GM23338 (cell line): ENCODE measurements around the gene PLEKHM2. TPM values are rescaled to one million over a fixed set of nuclear protein-coding genes. Genes with fewer than 3 reads are reported as not detected.
A peak's percentile ranks its signal among the peaks of the same experiment; 100 is the strongest.

Source experiments
- ATAC-seq: fragments of 200-7000 bp; cut with Tn5 transposase; 3 replicates; pipeline ENCODE4 v1.9.1; 2020
- DNase-seq: peaks from one replicate; pipeline ENCODE4 v3.0.0-alpha.2; 2015; ENCODE audit warnings: low spot score
- H2AFZ ChIP-seq: fragments of 200-600 bp; sonication (generic); 2 replicates; pipeline ENCODE4 v1.8.0; 2016; ENCODE audit warnings: antibody characterized with exemption, mild to moderate bottlenecking, moderate library complexity
- H3F3A ChIP-seq: fragments of 200-600 bp; sonication (generic); replicated peaks from 2 replicates; pipeline ENCODE4 v1.8.0; 2017; ENCODE audit warnings: antibody characterized with exemption, mixed run types, low read depth
- H3K27ac ChIP-seq: fragments of 200-600 bp; sonication (generic); 2 replicates; pipeline ENCODE4 v1.6.1; 2016; ENCODE audit warnings: low read depth
- H3K27me3 ChIP-seq: fragments of 200-600 bp; sonication (generic); 2 replicates; pipeline ENCODE4 v1.8.0; 2016; ENCODE audit warnings: mild to moderate bottlenecking, mixed run types, moderate library complexity; ENCODE audit not compliant: insufficient read depth
- H3K36me3 ChIP-seq: fragments of 200-600 bp; sonication (generic); 2 replicates; pipeline ENCODE4 v1.8.0; 2016; ENCODE audit warnings: mild to moderate bottlenecking; ENCODE audit not compliant: insufficient read depth
- H3K4me1 ChIP-seq: fragments of 200-600 bp; sonication (generic); 2 replicates; pipeline ENCODE4 v1.8.0; 2016; ENCODE audit warnings: mild to moderate bottlenecking, moderate library complexity; ENCODE audit not compliant: insufficient read depth
- H3K4me2 ChIP-seq: fragments of 200-600 bp; sonication (generic); 2 replicates; pipeline ENCODE4 v1.7.1; 2017; ENCODE audit warnings: mixed run types
- H3K4me3 ChIP-seq: fragments of 200-600 bp; sonication (generic); 2 replicates; pipeline ENCODE4 v1.6.1; 2016; ENCODE audit warnings: mixed run types
- H3K79me2 ChIP-seq: fragments of 200-600 bp; sonication (generic); replicated peaks from 2 replicates; pipeline ENCODE4 v1.8.0; 2017; ENCODE audit warnings: mild to moderate bottlenecking; ENCODE audit not compliant: insufficient read depth
- H3K9me2 ChIP-seq: fragments of 200-600 bp; sonication (generic); 2 replicates; pipeline ENCODE4 v1.8.0; 2017; ENCODE audit not compliant: insufficient read depth
- H4K20me1 ChIP-seq: fragments of 200-600 bp; sonication (generic); replicated peaks from 2 replicates; pipeline ENCODE4 v1.8.0; 2017; ENCODE audit warnings: mild to moderate bottlenecking; ENCODE audit not compliant: insufficient read depth
- H3K27ac Mint-ChIP-seq: 2 replicates; pipeline ENCODE4 v1.8.0; 2020; ENCODE audit warnings: inconsistent platforms, mild to moderate bottlenecking, moderate library complexity, mixed read lengths
- H3K27me3 Mint-ChIP-seq: 3 replicates; pipeline ENCODE4 v1.8.0; 2022; ENCODE audit warnings: low read depth, mild to moderate bottlenecking, moderate library complexity, mixed read lengths, inconsistent platforms; ENCODE audit not compliant: insufficient read depth, poor library complexity
- H3K36me3 Mint-ChIP-seq: 3 replicates; pipeline ENCODE4 v1.8.0; 2021; ENCODE audit warnings: low read depth, mild to moderate bottlenecking, inconsistent platforms, moderate library complexity, mixed read lengths
- H3K4me1 Mint-ChIP-seq: 3 replicates; pipeline ENCODE4 v1.8.0; 2020; ENCODE audit warnings: mild to moderate bottlenecking, inconsistent platforms, mixed read lengths
- H3K4me3 Mint-ChIP-seq: 3 replicates; pipeline ENCODE4 v1.8.0; 2021; ENCODE audit warnings: moderate library complexity, mild to moderate bottlenecking, inconsistent platforms, mixed read lengths
- H3K9me3 Mint-ChIP-seq: 3 replicates; pipeline ENCODE4 v1.8.0; 2020; ENCODE audit warnings: moderate library complexity, mild to moderate bottlenecking, inconsistent platforms, mixed read lengths
- CTCF ChIP-seq, 2 experiments: fragments of 200-600 bp in 1 of 2; sonication (generic) in 1 of 2; conservative IDR thresholded peaks; 2 replicates each; pipeline versions ENCODE4 v1.5.1 to v1.6.1; 2016 to 2017; ENCODE audit warnings: antibody characterized with exemption in 2 of 2, low read depth in 2 of 2, mild to moderate bottlenecking in 2 of 2, moderate library complexity in 1 of 2
- ETS1 ChIP-seq: IDR thresholded peaks from 2 replicates; pipeline ENCODE4 v1.6.1; 2016; ENCODE audit warnings: antibody characterized with exemption
- EZH2 ChIP-seq: fragments of 200-600 bp; sonication (generic); IDR thresholded peaks from one replicate; pipeline ENCODE4 v1.8.0; 2017; ENCODE audit warnings: antibody characterized with exemption, mild to moderate bottlenecking, low read depth; ENCODE audit not compliant: unreplicated experiment
- ZNF331 ChIP-seq: fragments of 250-450 bp; sonication (Bioruptor Pico); IDR thresholded peaks from 2 replicates; pipeline ENCODE4 v1.5.0; 2020; ENCODE audit warnings: low read depth, mild to moderate bottlenecking, moderate library complexity
- ZNF462 ChIP-seq: fragments of 250-450 bp; sonication (Bioruptor Pico); IDR thresholded peaks from 2 replicates; pipeline ENCODE4 v1.5.0; 2020; ENCODE audit warnings: mild to moderate bottlenecking, moderate library complexity
- polyA plus RNA-seq: library from polyadenylated mRNA; unstranded; fragments of >200 nt; fragmentation: Nextera tagmentation; extraction: Ambion mirVana; gene quantifications from 2 replicates; pipeline ENCODE4 v1.2.1, GENCODE V29; 2016
- total RNA-seq: library from RNA; depleted of rRNA; stranded (reverse); fragments of >200 nt; shearing (Covaris generic); gene quantifications from 2 replicates; pipeline ENCODE4 v1.2.3, GENCODE V29; 2014

The PLEKHM2 gene
- total and polyA plus RNA-seq, 2 experiments from 2014 or later, result 11.2 to 40.0 TPM

- DNase-seq, result peak; percentile 73
- H3K4me3 Mint-ChIP-seq, result peak overlapping the region; percentile 92
Measured at GRCh38 chr1:15760520-15761211, 76.5 kb downstream of the PLEKHM2 start.

GRCh38 chr1:15761366-15762128 is 77.4 kb downstream of the PLEKHM2 start:
- peak overlapping the region; percentile 47 for H3K27ac ChIP-seq
- H3K27ac Mint-ChIP-seq, result 0 out of 2 replicates have a peak overlapping the region, but pooled peaks have one; percentile 0
- H3K27me3 ChIP-seq, result no peaks in the 10 kb centered on the region
- no peak overlapping the region for H2AFZ ChIP-seq
- no peaks in the 10 kb centered on the region for H3K9me2 ChIP-seq
- peaks cover 34% of the 10 kb centered on the region for H4K20me1 ChIP-seq
- ATAC-seq (no peak), DNase-seq (no peak)
- peak overlapping the region; percentile 92; the same call in 2 of the 3 replicates for H3K4me3 Mint-ChIP-seq
- H3K9me3 Mint-ChIP-seq, result no peaks in the 10 kb centered on the region; the same call in 2 of the 3 replicates
- H3F3A ChIP-seq, result peaks cover 24% of the 10 kb centered on the region
- H3K4me1 ChIP-seq, result peaks cover 32% of the 10 kb centered on the region
- H3K4me3 ChIP-seq, result peak overlapping the region; percentile 92
- peaks cover 47% of the 10 kb centered on the region for H3K36me3 Mint-ChIP-seq
- H3K4me2 ChIP-seq, result peak overlapping the region; percentile 98
- H3K36me3 ChIP-seq, result peaks cover 12% of the 10 kb centered on the region
- H3K4me1 Mint-ChIP-seq, result peaks cover 41% of the 10 kb centered on the region
- peaks cover 29% of the 10 kb centered on the region for H3K27me3 Mint-ChIP-seq
- H3K79me2 ChIP-seq, result peaks cover 59% of the 10 kb centered on the region
- TF ChIP-seq ZNF331 (no peak), ZNF462 (CRISPR knock-in tag) (no peak)

More at GRCh38 chr1:15760520-15761211, 76.5 kb downstream of the PLEKHM2 start:
- Histone ChIP-seq H2AFZ (no peak overlapping the region), H3K79me2 (peaks cover 59% of the 10 kb centered on the region), H3K27ac (peak overlapping the region; percentile 47; the same call in 1 of the 2 replicates), H3K4me2 (peak overlapping the region; percentile 98), H3K9me2 (no peaks in the 10 kb centered on the region), H3K36me3 (peaks cover 7% of the 10 kb centered on the region), H3K4me1 (peaks cover 39% of the 10 kb centered on the region), H3K4me3 (peak overlapping the region; percentile 92), H3K27me3 (no peaks in the 10 kb centered on the region), H4K20me1 (peaks cover 34% of the 10 kb centered on the region), H3F3A (peaks cover 31% of the 10 kb centered on the region)
- peak overlapping the region; percentile 81 for H3K27ac Mint-ChIP-seq
- peaks cover 28% of the 10 kb centered on the region for H3K27me3 Mint-ChIP-seq
- peak; percentile 1; the same call in 1 of the 3 replicates for ATAC-seq
- H3K4me1 Mint-ChIP-seq, result peaks cover 50% of the 10 kb centered on the region
- peaks cover 40% of the 10 kb centered on the region for H3K36me3 Mint-ChIP-seq
- TF ChIP-seq EZH2, result no peak
- 0 out of 2 replicates have a peak, but pooled peaks have one; percentile 21 for TF ChIP-seq ETS1
- 0 out of 4 replicates have a peak, but pooled peaks of 1 of the 2 experiments have one; percentile 9 for TF ChIP-seq CTCF (conservative IDR thresholded peaks at IDR 0.05; ENCODE audit: low read depth in 2 of 2)
- H3K9me3 Mint-ChIP-seq, result no peaks in the 10 kb centered on the region; the same call in 2 of the 3 replicates
